ENCODE data around the gene CDA. TPM values are rescaled to one million over a fixed set of nuclear protein-coding genes. Genes with fewer than 3 reads are reported as not detected.

Gene CDA
- total RNA-seq, 2 donors from 2014 or later, result 1.3 to 24.3 TPM

- Histone ChIP-seq H3K9me3 (ENCODE audit: control insufficient read depth, low read length) (no peaks in the 10 kb centered on the region), H3K4me3 (ENCODE audit: low read length) (no peak overlapping the region), H3K4me1 (ENCODE audit: control insufficient read depth, insufficient read depth, low read length) (no peaks in the 10 kb centered on the region), H3K36me3 (ENCODE audit: control insufficient read depth, insufficient read depth, low read length) (peaks cover 70% of the 10 kb centered on the region), H3K9ac (ENCODE audit: extremely low read depth, low read length, poor library complexity, severe bottlenecking) (no peak overlapping the region), H3K27ac (ENCODE audit: low read depth, low read length) (no peak overlapping the region), H3K27me3 (ENCODE audit: control insufficient read depth, insufficient read depth, low read length, poor library complexity, severe bottlenecking) (no peaks in the 10 kb centered on the region)
- WGBS, 2 experiments (ENCODE audit: insufficient coverage in 1 of 2, insufficient read length in 1 of 2), result 90 to 95% methylated on average over 7 to 15 of the region's 15 CpGs
- Mint-ChIP-seq H3K27ac (no peak overlapping the region), H3K4me3 (no peak overlapping the region), H3K36me3 (ENCODE audit: low read depth) (peaks cover 87% of the 10 kb centered on the region), H3K27me3 (ENCODE audit: insufficient read depth) (no peaks in the 10 kb centered on the region), H3K9me3 (no peaks in the 10 kb centered on the region), H3K4me1 (no peaks in the 10 kb centered on the region)
- TF ChIP-seq CTCF (conservative IDR thresholded peaks at IDR 0.05), result no peak
- DNase-seq, result no peak
These were observed 63.4 kb downstream of the CDA start for GRCh38 chr1:20652300-20652699.

DNA sequence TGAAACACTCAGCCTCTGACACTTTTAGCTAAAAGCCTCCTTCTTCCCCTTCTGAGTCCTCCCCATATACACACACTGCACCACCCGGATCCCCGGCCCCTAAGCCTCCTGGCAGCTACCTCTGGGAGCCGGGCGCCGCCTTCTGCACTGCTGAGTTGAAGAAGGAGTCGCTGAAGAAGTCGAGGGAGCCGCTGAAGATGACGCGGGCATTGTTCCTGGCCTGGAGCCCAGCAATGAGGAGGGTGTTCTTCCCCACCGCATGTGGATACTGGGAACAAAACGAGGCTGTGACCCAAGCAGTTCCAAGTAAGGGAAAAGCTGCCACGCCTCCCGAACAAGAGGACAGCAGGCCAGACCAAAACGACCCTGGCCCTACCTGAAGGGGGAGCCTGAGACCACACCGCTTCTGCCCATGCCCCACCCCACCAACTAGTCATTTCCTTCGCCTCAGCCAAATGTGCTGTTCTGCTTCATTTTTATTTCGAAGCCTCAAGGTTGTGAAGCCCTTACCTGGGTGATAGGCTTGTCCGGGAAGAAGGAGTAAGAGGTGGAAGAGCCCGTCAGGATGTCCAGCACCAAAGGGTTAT is 65.3 kb downstream of the CDA start:
- Histone ChIP-seq H3K9me3 (ENCODE audit: control insufficient read depth, low read length) (no peaks in the 10 kb centered on the region), H3K4me3 (ENCODE audit: low read length) (no peak overlapping the region), H3K36me3 (ENCODE audit: control insufficient read depth, insufficient read depth, low read length) (peaks cover 80% of the 10 kb centered on the region), H3K27ac (ENCODE audit: low read depth, low read length) (no peak overlapping the region), H3K27me3 (ENCODE audit: control insufficient read depth, insufficient read depth, low read length, poor library complexity, severe bottlenecking) (no peaks in the 10 kb centered on the region), H3K9ac (ENCODE audit: extremely low read depth, low read length, poor library complexity, severe bottlenecking) (no peak overlapping the region), H3K4me1 (ENCODE audit: control insufficient read depth, insufficient read depth, low read length) (no peaks in the 10 kb centered on the region)
- Mint-ChIP-seq H3K27me3 (ENCODE audit: insufficient read depth) (no peaks in the 10 kb centered on the region), H3K4me1 (peaks cover under 1% of the 10 kb centered on the region), H3K9me3 (no peaks in the 10 kb centered on the region), H3K36me3 (ENCODE audit: low read depth) (peaks cover 85% of the 10 kb centered on the region), H3K4me3 (no peak overlapping the region), H3K27ac (peak overlapping the region; percentile 33)
- peak; percentile 62 for TF ChIP-seq CTCF (conservative IDR thresholded peaks at IDR 0.05)
- peak; percentile 82 for DNase-seq
- 83 to 90% methylated on average over 7 to 20 of the region's 20 CpGs for WGBS, 2 experiments (ENCODE audit: insufficient coverage in 1 of 2, insufficient read length in 1 of 2)

GRCh38 chr1:20657024-20657423 is 68.1 kb downstream of the CDA start:
- Histone ChIP-seq H3K4me3 (ENCODE audit: low read length) (no peak overlapping the region), H3K27me3 (ENCODE audit: control insufficient read depth, insufficient read depth, low read length, poor library complexity, severe bottlenecking) (no peaks in the 10 kb centered on the region), H3K9me3 (ENCODE audit: control insufficient read depth, low read length) (no peaks in the 10 kb centered on the region), H3K9ac (ENCODE audit: extremely low read depth, low read length, poor library complexity, severe bottlenecking) (no peak overlapping the region), H3K4me1 (ENCODE audit: control insufficient read depth, insufficient read depth, low read length) (no peaks in the 10 kb centered on the region), H3K36me3 (ENCODE audit: control insufficient read depth, insufficient read depth, low read length) (peaks cover 72% of the 10 kb centered on the region), H3K27ac (ENCODE audit: low read depth, low read length) (no peak overlapping the region)
- Mint-ChIP-seq H3K9me3 (no peaks in the 10 kb centered on the region), H3K4me3 (no peak overlapping the region), H3K27me3 (ENCODE audit: insufficient read depth) (no peaks in the 10 kb centered on the region), H3K27ac (no peak overlapping the region), H3K4me1 (peaks cover 17% of the 10 kb centered on the region), H3K36me3 (ENCODE audit: low read depth) (peaks cover 69% of the 10 kb centered on the region)
- 95% methylated on average over 11 to 12 of the region's 12 CpGs for WGBS, 2 experiments (ENCODE audit: insufficient coverage in 1 of 2, insufficient read length in 1 of 2)
- DNase-seq, result peak; percentile 21
- no peak for TF ChIP-seq CTCF (conservative IDR thresholded peaks at IDR 0.05)

Data from endodermal cell (in vitro differentiated cells).